ENCODE data around the gene PMVK.

DNA sequence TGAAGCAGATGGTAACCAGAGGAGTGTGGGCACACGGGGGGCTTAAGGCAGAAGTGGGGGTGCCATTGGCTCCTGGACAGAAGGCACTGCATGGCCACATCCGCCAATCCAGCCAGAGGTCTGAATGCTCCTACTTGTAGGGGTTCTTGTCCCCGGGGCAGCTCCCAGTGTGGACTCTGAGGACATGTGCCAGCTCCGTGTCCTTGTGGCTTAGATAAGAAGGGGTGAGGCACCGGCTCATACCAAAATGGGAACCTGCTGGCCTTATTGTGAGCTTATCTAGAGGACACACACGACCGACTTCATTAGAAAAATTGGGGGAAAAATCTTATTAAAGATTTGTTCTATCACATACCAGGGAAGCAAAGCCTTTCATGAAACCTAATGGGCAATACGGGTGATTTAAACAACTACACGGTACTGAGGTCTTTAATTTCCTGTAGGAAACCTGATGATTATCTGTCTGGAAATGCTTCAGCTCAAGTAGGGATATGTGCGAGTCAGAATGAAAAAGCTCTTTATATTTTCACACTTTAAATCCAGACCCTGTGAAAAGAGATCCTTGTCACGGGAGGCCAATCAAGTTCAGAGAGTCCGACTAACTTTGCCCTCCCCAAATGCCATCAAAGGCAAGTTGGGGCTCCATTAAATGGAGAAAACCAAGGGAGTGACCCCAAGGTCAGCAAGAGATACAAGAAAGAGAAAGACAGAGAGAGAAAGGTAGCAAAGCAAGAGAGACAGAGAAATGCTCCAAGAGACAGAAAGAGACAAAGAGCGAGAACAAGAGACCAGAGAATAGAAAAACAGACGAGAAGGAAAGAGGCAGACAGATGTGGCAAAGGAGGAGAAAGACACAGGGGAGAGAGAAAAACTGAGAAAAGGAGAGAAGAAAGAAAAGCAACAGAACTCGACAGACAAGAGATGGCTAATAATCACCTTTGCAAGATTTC lies 52.3 kb downstream of the PMVK start:
- TF ChIP-seq, protein P1, sequence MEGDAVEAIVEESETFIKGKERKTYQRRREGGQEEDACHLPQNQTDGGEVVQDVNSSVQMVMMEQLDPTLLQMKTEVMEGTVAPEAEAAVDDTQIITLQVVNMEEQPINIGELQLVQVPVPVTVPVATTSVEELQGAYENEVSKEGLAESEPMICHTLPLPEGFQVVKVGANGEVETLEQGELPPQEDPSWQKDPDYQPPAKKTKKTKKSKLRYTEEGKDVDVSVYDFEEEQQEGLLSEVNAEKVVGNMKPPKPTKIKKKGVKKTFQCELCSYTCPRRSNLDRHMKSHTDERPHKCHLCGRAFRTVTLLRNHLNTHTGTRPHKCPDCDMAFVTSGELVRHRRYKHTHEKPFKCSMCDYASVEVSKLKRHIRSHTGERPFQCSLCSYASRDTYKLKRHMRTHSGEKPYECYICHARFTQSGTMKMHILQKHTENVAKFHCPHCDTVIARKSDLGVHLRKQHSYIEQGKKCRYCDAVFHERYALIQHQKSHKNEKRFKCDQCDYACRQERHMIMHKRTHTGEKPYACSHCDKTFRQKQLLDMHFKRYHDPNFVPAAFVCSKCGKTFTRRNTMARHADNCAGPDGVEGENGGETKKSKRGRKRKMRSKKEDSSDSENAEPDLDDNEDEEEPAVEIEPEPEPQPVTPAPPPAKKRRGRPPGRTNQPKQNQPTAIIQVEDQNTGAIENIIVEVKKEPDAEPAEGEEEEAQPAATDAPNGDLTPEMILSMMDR (IDR thresholded peaks at IDR 0.05): no peak
- no peak for TF ChIP-seq SIN3A (IDR thresholded peaks at IDR 0.05; ENCODE audit: borderline replicate concordance, insufficient read depth, low read depth, low read length)
- TF ChIP-seq POLR2AphosphoS5 (IDR thresholded peaks at IDR 0.05; ENCODE audit: low read depth, low read length): no peak
- TF ChIP-seq, protein P2, sequence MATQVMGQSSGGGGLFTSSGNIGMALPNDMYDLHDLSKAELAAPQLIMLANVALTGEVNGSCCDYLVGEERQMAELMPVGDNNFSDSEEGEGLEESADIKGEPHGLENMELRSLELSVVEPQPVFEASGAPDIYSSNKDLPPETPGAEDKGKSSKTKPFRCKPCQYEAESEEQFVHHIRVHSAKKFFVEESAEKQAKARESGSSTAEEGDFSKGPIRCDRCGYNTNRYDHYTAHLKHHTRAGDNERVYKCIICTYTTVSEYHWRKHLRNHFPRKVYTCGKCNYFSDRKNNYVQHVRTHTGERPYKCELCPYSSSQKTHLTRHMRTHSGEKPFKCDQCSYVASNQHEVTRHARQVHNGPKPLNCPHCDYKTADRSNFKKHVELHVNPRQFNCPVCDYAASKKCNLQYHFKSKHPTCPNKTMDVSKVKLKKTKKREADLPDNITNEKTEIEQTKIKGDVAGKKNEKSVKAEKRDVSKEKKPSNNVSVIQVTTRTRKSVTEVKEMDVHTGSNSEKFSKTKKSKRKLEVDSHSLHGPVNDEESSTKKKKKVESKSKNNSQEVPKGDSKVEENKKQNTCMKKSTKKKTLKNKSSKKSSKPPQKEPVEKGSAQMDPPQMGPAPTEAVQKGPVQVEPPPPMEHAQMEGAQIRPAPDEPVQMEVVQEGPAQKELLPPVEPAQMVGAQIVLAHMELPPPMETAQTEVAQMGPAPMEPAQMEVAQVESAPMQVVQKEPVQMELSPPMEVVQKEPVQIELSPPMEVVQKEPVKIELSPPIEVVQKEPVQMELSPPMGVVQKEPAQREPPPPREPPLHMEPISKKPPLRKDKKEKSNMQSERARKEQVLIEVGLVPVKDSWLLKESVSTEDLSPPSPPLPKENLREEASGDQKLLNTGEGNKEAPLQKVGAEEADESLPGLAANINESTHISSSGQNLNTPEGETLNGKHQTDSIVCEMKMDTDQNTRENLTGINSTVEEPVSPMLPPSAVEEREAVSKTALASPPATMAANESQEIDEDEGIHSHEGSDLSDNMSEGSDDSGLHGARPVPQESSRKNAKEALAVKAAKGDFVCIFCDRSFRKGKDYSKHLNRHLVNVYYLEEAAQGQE (IDR thresholded peaks at IDR 0.05; ENCODE audit: insufficient read depth in 1 of 2, low read depth in 2 of 2, low read length in 1 of 2): no peak
